Activated CD4-positive, alpha-beta T cell treated with anti-CD3 and anti-CD28 coated beads, Interleukin-2, amount 10 ng/mL, durations not matched to agents 7 days and 5 days (primary cell): ENCODE measurements around the gene MOCOS. TPM values are rescaled to one million over a fixed set of nuclear protein-coding genes. Genes with fewer than 3 reads are reported as not detected.
"Not testable (repeated sequence)": the region's sequence is repeated elsewhere in the genome, so short reads cannot be mapped to it uniquely, and the experiment has no call there.

ENCODE experiments used
- CTCF ChIA-PET: fragments of 350-600 bp; sonication (Branson Sonifier 250); formaldehyde crosslinking; loops from one replicate; lab custom pipeline; 2021; ENCODE audit warnings: antibody characterized with exemption; lab: Charles Lee
- POLR2A ChIA-PET: fragments of 350-600 bp; sonication (Branson Sonifier 250); formaldehyde crosslinking; loops from one replicate; lab custom pipeline; 2021; ENCODE audit warnings: antibody characterized with exemption; lab: Charles Lee
- DNase-seq: peaks from one replicate; pipeline ENCODE4 v3.0.0-alpha.2; 2020
- H3K27ac Mint-ChIP-seq: one replicate; pipeline ENCODE4 v1.8.0; 2021; ENCODE audit warnings: mild to moderate bottlenecking, moderate library complexity, mixed read lengths
- H3K27me3 Mint-ChIP-seq: one replicate; pipeline ENCODE4 v1.8.0; 2021; ENCODE audit warnings: mixed read lengths
- H3K36me3 Mint-ChIP-seq: one replicate; pipeline ENCODE4 v1.8.0; 2021; ENCODE audit warnings: low read depth, mixed read lengths
- H3K4me1 Mint-ChIP-seq: one replicate; pipeline ENCODE4 v1.8.0; 2021; ENCODE audit warnings: mixed read lengths
- H3K4me3 Mint-ChIP-seq: one replicate; pipeline ENCODE4 v1.8.0; 2021; ENCODE audit warnings: mild to moderate bottlenecking, moderate library complexity, mixed read lengths
- H3K9me3 Mint-ChIP-seq: one replicate; pipeline ENCODE4 v1.8.0; 2021; ENCODE audit warnings: mixed read lengths
- total RNA-seq, 2 experiments: library from RNA; stranded (reverse); gene quantifications; one replicate each; pipeline ENCODE4 v1.2.3, GENCODE V29; 2021

The MOCOS gene
- total RNA-seq, 2 experiments from 2014 or later: 0.05 to 0.17 TPM

DNA sequence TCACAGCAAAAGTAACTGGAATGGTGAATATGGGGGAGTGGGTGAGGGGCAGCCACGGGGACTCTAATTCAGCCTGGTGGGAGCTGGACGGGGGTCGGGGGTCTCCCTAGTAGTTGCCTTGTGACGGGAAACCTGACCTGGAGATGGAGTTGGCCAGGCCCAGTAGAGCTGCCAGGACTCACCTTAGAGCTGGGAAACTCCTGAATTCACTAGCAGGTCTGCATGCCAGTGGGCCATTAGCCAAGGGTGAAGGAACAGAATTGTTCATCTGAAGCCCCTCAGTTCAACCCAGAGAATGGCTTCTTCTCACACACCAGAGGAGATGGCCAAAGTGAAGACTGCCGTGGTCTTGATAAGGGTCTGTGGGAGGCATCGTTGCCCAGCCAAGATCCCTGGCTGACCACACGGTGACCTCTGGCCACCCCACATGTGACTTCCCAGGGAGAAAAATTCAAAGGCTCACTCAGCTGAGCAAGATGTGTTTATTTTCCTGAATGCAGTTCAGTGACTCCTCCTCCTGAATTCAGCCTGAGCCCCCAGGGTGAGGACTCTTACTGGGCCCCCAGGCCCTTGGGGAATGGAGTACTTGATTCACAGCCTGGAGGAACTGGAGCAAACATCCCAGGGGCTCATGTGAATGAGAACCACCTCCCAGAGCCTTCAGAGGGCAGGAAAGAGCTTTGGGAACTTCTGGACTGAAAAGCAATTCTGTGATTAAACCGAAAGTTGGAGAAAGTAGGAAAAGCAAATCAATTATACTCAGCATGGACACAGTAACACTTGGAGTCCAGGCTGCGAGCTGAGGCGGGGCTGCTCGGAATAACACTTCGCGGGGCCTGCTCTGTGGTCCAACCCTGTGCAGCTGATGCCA, 25.2 kb downstream of the MOCOS start:
- Mint-ChIP-seq H3K27me3 (peaks cover 11% of the 10 kb centered on the region), H3K9me3 (no peaks in the 10 kb centered on the region), H3K36me3 (no peaks in the 10 kb centered on the region), H3K27ac (no peak overlapping the region), H3K4me3 (no peak overlapping the region), H3K4me1 (no peaks in the 10 kb centered on the region)
- DNase-seq: no peak
- CTCF ChIA-PET: no interaction called here
- POLR2A ChIA-PET: no interaction called here

GRCh38 chr18:36214811-36215210, 27.5 kb downstream of the MOCOS start:
- no peaks in the 10 kb centered on the region for H3K4me1 Mint-ChIP-seq
- ChIA-PET POLR2A (no interaction called here), CTCF (no interaction called here)
- no peaks in the 10 kb centered on the region for H3K9me3 Mint-ChIP-seq
- H3K36me3 Mint-ChIP-seq: no peaks in the 10 kb centered on the region
- no peak for DNase-seq
- peaks cover 3% of the 10 kb centered on the region for H3K27me3 Mint-ChIP-seq
- no peak overlapping the region for H3K4me3 Mint-ChIP-seq
- no peak overlapping the region for H3K27ac Mint-ChIP-seq

GRCh38 chr18:36215577-36215976, 28.3 kb downstream of the MOCOS start:
- Mint-ChIP-seq H3K4me3 (no peak overlapping the region), H3K9me3 (no peaks in the 10 kb centered on the region), H3K27me3 (peaks cover 3% of the 10 kb centered on the region), H3K27ac (no peak overlapping the region), H3K36me3 (no peaks in the 10 kb centered on the region), H3K4me1 (no peaks in the 10 kb centered on the region)
- ChIA-PET POLR2A (no interaction called here), CTCF (no interaction called here)
- no peak for DNase-seq

- H3K9me3 Mint-ChIP-seq: no peaks in the 10 kb centered on the region
- no peaks in the 10 kb centered on the region for H3K4me1 Mint-ChIP-seq
- no peaks in the 10 kb centered on the region for H3K36me3 Mint-ChIP-seq
- peaks cover 5% of the 10 kb centered on the region for H3K27me3 Mint-ChIP-seq
- H3K4me3 Mint-ChIP-seq: no peak overlapping the region
- no peak for DNase-seq
- ChIA-PET CTCF (no interaction called here), POLR2A (no interaction called here)
- no peak overlapping the region for H3K27ac Mint-ChIP-seq
Measured at GRCh38 chr18:36217348-36217747, 30.1 kb downstream of the MOCOS start.

DNA sequence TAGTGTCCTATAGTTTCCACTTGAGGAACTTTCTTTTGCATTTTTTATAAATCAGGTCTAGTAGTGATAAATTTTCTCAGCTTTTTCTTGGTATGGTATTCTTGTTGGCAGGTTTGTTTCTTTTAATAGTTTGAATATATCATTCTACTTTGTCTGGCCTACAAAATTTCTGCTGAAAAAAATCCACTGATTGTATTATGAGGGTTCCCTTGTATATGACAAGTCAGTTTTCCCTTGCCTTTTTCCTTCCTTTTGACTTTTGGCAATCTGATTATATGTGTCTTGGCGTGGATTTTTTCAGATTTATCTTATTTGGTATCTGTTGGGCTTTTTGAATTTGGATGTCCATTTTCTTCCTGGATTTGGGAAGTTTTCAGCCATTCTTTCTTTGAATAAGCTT, 41.9 kb downstream of the MOCOS start:
- Mint-ChIP-seq H3K4me3 (no peak overlapping the region), H3K27ac (no peak overlapping the region), H3K9me3 (peaks cover 26% of the 10 kb centered on the region), H3K27me3 (peaks cover 12% of the 10 kb centered on the region), H3K36me3 (peaks cover 1% of the 10 kb centered on the region), H3K4me1 (no peaks in the 10 kb centered on the region)
- DNase-seq: no peak
- CTCF ChIA-PET: interaction anchor here (0.6 to 1.0 kb wide), 2 partner anchors 28 to 843 kb away, joined by 3 to 6 read pairs; no protein-coding TSS in a partner anchor
- POLR2A ChIA-PET: no interaction called here

GRCh38 chr18:36240510-36240909, 53.2 kb downstream of the MOCOS start:
- H3K4me1 Mint-ChIP-seq, H3K9me3 Mint-ChIP-seq, H3K27ac Mint-ChIP-seq: not testable (repeated sequence)

DNA sequence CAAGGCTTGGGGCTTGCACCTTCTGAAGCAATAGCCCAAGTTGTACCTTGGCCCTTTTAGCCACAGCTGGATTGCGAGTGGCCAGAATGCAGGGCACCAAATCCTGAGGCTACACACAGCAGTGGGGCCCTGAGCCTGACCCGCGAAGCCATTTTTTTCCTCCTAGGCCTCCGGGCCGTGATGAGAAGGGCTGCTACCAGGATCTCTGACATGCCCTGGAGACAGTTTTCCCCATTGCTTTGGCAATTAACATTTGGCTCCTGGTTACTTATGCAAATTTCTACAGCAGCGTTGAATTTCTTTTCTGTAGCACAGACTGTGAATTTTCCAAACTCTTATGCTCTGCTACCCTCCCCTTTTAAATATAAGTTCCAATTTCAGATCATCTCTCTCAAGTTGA, 54.5 kb downstream of the MOCOS start:
- Mint-ChIP-seq H3K4me1 (no peaks in the 10 kb centered on the region), H3K4me3 (no peak overlapping the region), H3K36me3 (no peaks in the 10 kb centered on the region), H3K27ac (no peak overlapping the region), H3K9me3 (no peaks in the 10 kb centered on the region), H3K27me3 (peaks cover 27% of the 10 kb centered on the region)
- CTCF ChIA-PET: interaction anchor here (0.6 kb wide), 1 partner anchor 21 kb away, joined by 3 read pairs; no protein-coding TSS in a partner anchor
- POLR2A ChIA-PET: no interaction called here
- DNase-seq: no peak

More at GRCh38 chr18:36240510-36240909, 53.2 kb downstream of the MOCOS start:
- H3K4me3 Mint-ChIP-seq, H3K36me3 Mint-ChIP-seq, POLR2A ChIA-PET, CTCF ChIA-PET, DNase-seq: not testable (repeated sequence)
- H3K27me3 Mint-ChIP-seq: peaks cover 23% of the 10 kb centered on the region

DNA sequence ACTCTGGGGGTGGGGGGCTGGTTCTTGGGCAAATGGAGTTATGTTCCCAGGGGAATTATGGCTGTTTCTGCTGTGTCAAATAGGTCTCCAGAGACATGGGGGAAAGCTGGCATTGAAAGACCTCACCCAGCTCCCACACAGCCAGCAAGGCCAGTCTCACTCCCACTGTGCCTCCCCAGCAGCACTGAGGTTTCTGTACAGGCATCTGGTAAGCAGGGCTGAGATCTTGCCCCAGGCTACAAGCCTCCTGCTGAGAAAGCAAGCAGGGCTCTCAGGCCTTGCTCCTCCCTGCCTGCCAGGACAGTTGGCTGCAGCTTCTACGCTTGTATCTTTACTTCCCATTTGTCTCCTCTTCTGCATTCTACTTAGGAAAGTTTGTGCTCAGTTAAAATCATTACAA, 59.7 kb downstream of the MOCOS start:
- Mint-ChIP-seq H3K36me3 (no peaks in the 10 kb centered on the region), H3K4me3 (no peak overlapping the region), H3K27ac (no peak overlapping the region), H3K4me1 (no peaks in the 10 kb centered on the region), H3K9me3 (no peaks in the 10 kb centered on the region), H3K27me3 (peaks cover 33% of the 10 kb centered on the region)
- CTCF ChIA-PET: interaction anchor here (0.5 kb wide), 1 partner anchor 682 kb away, joined by 3 read pairs; no protein-coding TSS in a partner anchor
- no peak for DNase-seq
- POLR2A ChIA-PET: no interaction called here

- peaks cover 23% of the 10 kb centered on the region for H3K27me3 Mint-ChIP-seq
- ChIA-PET CTCF (no interaction called here), POLR2A (no interaction called here)
- H3K4me3 Mint-ChIP-seq: no peak overlapping the region
- H3K9me3 Mint-ChIP-seq: no peaks in the 10 kb centered on the region
- no peak for DNase-seq
- no peak overlapping the region for H3K27ac Mint-ChIP-seq
- no peaks in the 10 kb centered on the region for H3K36me3 Mint-ChIP-seq
- no peaks in the 10 kb centered on the region for H3K4me1 Mint-ChIP-seq
Measured at GRCh38 chr18:36249392-36249791, 62.1 kb downstream of the MOCOS start.

- CTCF ChIA-PET: no interaction called here
- H3K27me3 Mint-ChIP-seq: peaks cover 14% of the 10 kb centered on the region
Measured at GRCh38 chr18:36250827-36251226, 63.5 kb downstream of the MOCOS start.

GRCh38 chr18:36255072-36255698, 67.9 kb downstream of the MOCOS start:
- DNase-seq: no peak
- Mint-ChIP-seq H3K4me1 (no peaks in the 10 kb centered on the region), H3K36me3 (no peaks in the 10 kb centered on the region), H3K27ac (no peak overlapping the region), H3K9me3 (no peaks in the 10 kb centered on the region), H3K4me3 (no peak overlapping the region), H3K27me3 (peaks cover 4% of the 10 kb centered on the region)
- POLR2A ChIA-PET: no interaction called here
- CTCF ChIA-PET: no interaction called here

More at GRCh38 chr18:36250827-36251226, 63.5 kb downstream of the MOCOS start:
- Mint-ChIP-seq H3K9me3 (no peaks in the 10 kb centered on the region), H3K4me1 (no peaks in the 10 kb centered on the region), H3K27ac (no peak overlapping the region), H3K4me3 (no peak overlapping the region), H3K36me3 (no peaks in the 10 kb centered on the region)
- POLR2A ChIA-PET: no interaction called here
- DNase-seq: no peak

DNA sequence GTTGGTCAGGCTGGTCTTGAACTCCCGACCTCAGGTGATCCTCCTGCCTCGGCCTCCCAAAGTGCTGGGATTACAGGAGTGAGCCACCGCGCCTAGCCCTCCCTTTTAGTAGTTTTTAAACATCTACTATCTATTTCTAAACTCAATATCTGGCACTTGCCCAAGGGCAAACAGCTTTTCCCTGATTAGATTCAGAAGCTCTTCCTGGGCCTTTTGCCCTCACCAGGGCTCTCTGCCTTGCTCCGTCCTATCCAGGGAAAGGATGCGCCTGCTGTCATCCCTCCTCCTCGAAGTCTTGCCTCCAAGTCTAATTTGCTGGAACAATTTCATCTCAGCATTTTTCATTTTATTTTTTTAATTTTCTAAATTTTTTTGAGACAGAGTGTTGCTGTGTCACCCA, 68.8 kb downstream of the MOCOS start:
- Mint-ChIP-seq H3K9me3 (no peaks in the 10 kb centered on the region), H3K27me3 (peaks cover 4% of the 10 kb centered on the region)
- CTCF ChIA-PET: no interaction called here

DNA sequence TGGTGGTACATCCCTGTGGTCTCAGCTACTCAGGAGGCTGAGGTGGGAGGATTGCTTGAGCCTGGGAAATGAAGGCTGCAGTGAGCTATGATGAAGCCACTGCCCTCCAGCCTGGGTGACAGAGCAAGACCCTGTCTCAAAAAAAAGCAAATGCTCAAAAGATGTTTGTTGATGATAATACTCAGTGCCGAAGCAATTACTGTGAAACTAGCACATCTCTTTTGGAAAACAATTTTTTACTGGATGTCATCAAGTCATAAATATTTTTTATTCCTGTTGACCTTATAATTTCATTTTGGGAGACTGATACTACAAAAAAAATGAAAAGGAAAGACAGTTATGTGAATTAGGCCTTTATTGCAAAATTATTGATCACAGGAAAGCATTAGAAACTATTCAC, 75.7 kb downstream of the MOCOS start:
- H3K9me3 Mint-ChIP-seq: no peaks in the 10 kb centered on the region
- no peak overlapping the region for H3K4me3 Mint-ChIP-seq
- no peaks in the 10 kb centered on the region for H3K27me3 Mint-ChIP-seq
- H3K36me3 Mint-ChIP-seq: no peaks in the 10 kb centered on the region
- DNase-seq: no peak
- CTCF ChIA-PET: no interaction called here
- POLR2A ChIA-PET: no interaction called here
- no peaks in the 10 kb centered on the region for H3K4me1 Mint-ChIP-seq
- H3K27ac Mint-ChIP-seq: no peak overlapping the region

More for the DNA sequence above, 68.8 kb downstream of the MOCOS start:
- DNase-seq: no peak
- no peaks in the 10 kb centered on the region for H3K36me3 Mint-ChIP-seq
- no peak overlapping the region for H3K27ac Mint-ChIP-seq
- POLR2A ChIA-PET: no interaction called here
- H3K4me1 Mint-ChIP-seq: no peaks in the 10 kb centered on the region
- no peak overlapping the region for H3K4me3 Mint-ChIP-seq
